Activated CD4-positive, alpha-beta T cell treated with anti-CD3 and anti-CD28 coated beads, Interleukin-2, amount 10 ng/mL, durations not matched to agents 7 days and 5 days (primary cell): ENCODE results near the gene GALNT10. TPM values are rescaled to one million over a fixed set of nuclear protein-coding genes. Genes with fewer than 3 reads are reported as not detected.

Experiments used
- CTCF ChIA-PET: fragments of 350-600 bp; sonication (Branson Sonifier 250); formaldehyde crosslinking; loops from one replicate; lab custom pipeline; 2021; ENCODE audit warnings: antibody characterized with exemption; lab: Charles Lee
- POLR2A ChIA-PET: fragments of 350-600 bp; sonication (Branson Sonifier 250); formaldehyde crosslinking; loops from one replicate; lab custom pipeline; 2021; ENCODE audit warnings: antibody characterized with exemption; lab: Charles Lee
- DNase-seq: peaks from one replicate; pipeline ENCODE4 v3.0.0-alpha.2; 2020
- H3K27ac Mint-ChIP-seq: one replicate; pipeline ENCODE4 v1.8.0; 2021; ENCODE audit warnings: mild to moderate bottlenecking, moderate library complexity, mixed read lengths
- H3K27me3 Mint-ChIP-seq: one replicate; pipeline ENCODE4 v1.8.0; 2021; ENCODE audit warnings: mixed read lengths
- H3K36me3 Mint-ChIP-seq: one replicate; pipeline ENCODE4 v1.8.0; 2021; ENCODE audit warnings: low read depth, mixed read lengths
- H3K4me1 Mint-ChIP-seq: one replicate; pipeline ENCODE4 v1.8.0; 2021; ENCODE audit warnings: mixed read lengths
- H3K4me3 Mint-ChIP-seq: one replicate; pipeline ENCODE4 v1.8.0; 2021; ENCODE audit warnings: mild to moderate bottlenecking, moderate library complexity, mixed read lengths
- H3K9me3 Mint-ChIP-seq: one replicate; pipeline ENCODE4 v1.8.0; 2021; ENCODE audit warnings: mixed read lengths
- total RNA-seq, 2 experiments: library from RNA; stranded (reverse); gene quantifications; one replicate each; pipeline ENCODE4 v1.2.3, GENCODE V29; 2021

GALNT10 gene
- total RNA-seq, 2 experiments from 2014 or later = 44.2 to 47.2 TPM

- ChIA-PET CTCF (interaction anchor here (0.7 to 1.6 kb wide), 3 partner anchors 15 to 199 kb away, joined by 3 to 4 read pairs (median 3); no protein-coding TSS in a partner anchor), POLR2A (no interaction called here)
- Mint-ChIP-seq H3K4me3 (no peak overlapping the region), H3K9me3 (peaks cover 23% of the 10 kb centered on the region), H3K27ac (no peak overlapping the region), H3K27me3 (no peaks in the 10 kb centered on the region), H3K4me1 (peaks cover 54% of the 10 kb centered on the region), H3K36me3 (peaks cover 57% of the 10 kb centered on the region)
- DNase-seq = no peak
Observed at GRCh38 chr5:154223320-154223719, 32.8 kb downstream of the GALNT10 start.

- DNase-seq = no peak
- H3K36me3 Mint-ChIP-seq = peaks cover 57% of the 10 kb centered on the region
- peaks cover 23% of the 10 kb centered on the region for H3K9me3 Mint-ChIP-seq
- CTCF ChIA-PET = interaction anchor here (2.0 kb wide), 1 partner anchor 9 kb away, joined by 9 read pairs; no protein-coding TSS in a partner anchor
- H3K27ac Mint-ChIP-seq = no peak overlapping the region
- H3K4me3 Mint-ChIP-seq = no peak overlapping the region
- peaks cover 44% of the 10 kb centered on the region for H3K4me1 Mint-ChIP-seq
- no peaks in the 10 kb centered on the region for H3K27me3 Mint-ChIP-seq
- POLR2A ChIA-PET = no interaction called here
Observed at GRCh38 chr5:154227090-154227489, 36.6 kb downstream of the GALNT10 start.

- ChIA-PET CTCF (no interaction called here), POLR2A (no interaction called here)
- H3K9me3 Mint-ChIP-seq = peaks cover 23% of the 10 kb centered on the region
- no peak for DNase-seq
- H3K27me3 Mint-ChIP-seq = no peaks in the 10 kb centered on the region
- peaks cover 36% of the 10 kb centered on the region for H3K4me1 Mint-ChIP-seq
- H3K27ac Mint-ChIP-seq = peak overlapping the region; percentile 65
- H3K4me3 Mint-ChIP-seq = no peak overlapping the region
- H3K36me3 Mint-ChIP-seq = peaks cover 46% of the 10 kb centered on the region
Observed at GRCh38 chr5:154228696-154229095, 38.2 kb downstream of the GALNT10 start.

- no peak overlapping the region for H3K27ac Mint-ChIP-seq
Observed at GRCh38 chr5:154230526-154230925, 40.0 kb downstream of the GALNT10 start.

GRCh38 chr5:154234551-154234950 is 44.0 kb downstream of the GALNT10 start:
- Mint-ChIP-seq H3K27me3 (no peaks in the 10 kb centered on the region), H3K36me3 (peaks cover 8% of the 10 kb centered on the region), H3K4me3 (no peak overlapping the region), H3K27ac (no peak overlapping the region), H3K4me1 (peaks cover 52% of the 10 kb centered on the region), H3K9me3 (no peaks in the 10 kb centered on the region)
- ChIA-PET POLR2A (no interaction called here), CTCF (interaction anchor here (4.5 kb wide), 1 partner anchor 162 kb away, joined by 21 read pairs; no protein-coding TSS in a partner anchor)
- no peak for DNase-seq

More at GRCh38 chr5:154230526-154230925, 40.0 kb downstream of the GALNT10 start:
- ChIA-PET POLR2A (no interaction called here), CTCF (interaction anchor here (1.6 to 2.3 kb wide), 2 partner anchors 40 to 158 kb away, joined by 4 to 10 read pairs; partner anchors contain the start of gene GALNT10)
- no peak for DNase-seq
- Mint-ChIP-seq H3K9me3 (peaks cover 23% of the 10 kb centered on the region), H3K4me3 (no peak overlapping the region), H3K27me3 (no peaks in the 10 kb centered on the region), H3K4me1 (peaks cover 49% of the 10 kb centered on the region), H3K36me3 (peaks cover 41% of the 10 kb centered on the region)

- H3K27me3 Mint-ChIP-seq = no peaks in the 10 kb centered on the region
- H3K4me3 Mint-ChIP-seq = no peak overlapping the region
- no peaks in the 10 kb centered on the region for H3K9me3 Mint-ChIP-seq
- ChIA-PET POLR2A (interaction anchor here (0.6 kb wide), 1 partner anchor 34 kb away, joined by 7 read pairs; no protein-coding TSS in a partner anchor), CTCF (interaction anchor here (0.6 to 4.5 kb wide), 11 partner anchors 9 to 261 kb away, joined by 3 to 21 read pairs (median 4); partner anchors contain the start of gene GALNT10)
- peaks cover 41% of the 10 kb centered on the region for H3K4me1 Mint-ChIP-seq
- no peak for DNase-seq
- H3K36me3 Mint-ChIP-seq = peaks cover 1% of the 10 kb centered on the region
- no peak overlapping the region for H3K27ac Mint-ChIP-seq
Observed at GRCh38 chr5:154236011-154236410, 45.5 kb downstream of the GALNT10 start.

- no peaks in the 10 kb centered on the region for H3K9me3 Mint-ChIP-seq
- no peaks in the 10 kb centered on the region for H3K27me3 Mint-ChIP-seq
- CTCF ChIA-PET = interaction anchor here (0.6 to 4.5 kb wide), 15 partner anchors 8 to 696 kb away, joined by 3 to 21 read pairs (median 4); partner anchors contain the start of gene GALNT10
- POLR2A ChIA-PET = interaction anchor here (0.9 kb wide), 1 partner anchor 44 kb away, joined by 4 read pairs; no protein-coding TSS in a partner anchor
- no peak overlapping the region for H3K27ac Mint-ChIP-seq
- peak; percentile 35 for DNase-seq
- H3K4me1 Mint-ChIP-seq = peaks cover 41% of the 10 kb centered on the region
- H3K4me3 Mint-ChIP-seq = no peak overlapping the region
- no peaks in the 10 kb centered on the region for H3K36me3 Mint-ChIP-seq
Observed at GRCh38 chr5:154236536-154237375, 46.2 kb downstream of the GALNT10 start.

- POLR2A ChIA-PET = interaction anchor here (0.9 kb wide), 1 partner anchor 45 kb away, joined by 4 read pairs; no protein-coding TSS in a partner anchor
- Mint-ChIP-seq H3K36me3 (no peaks in the 10 kb centered on the region), H3K27ac (no peak overlapping the region), H3K4me3 (no peak overlapping the region), H3K9me3 (no peaks in the 10 kb centered on the region), H3K4me1 (peaks cover 41% of the 10 kb centered on the region), H3K27me3 (no peaks in the 10 kb centered on the region)
- DNase-seq = no peak
- CTCF ChIA-PET = interaction anchor here (1.1 to 4.5 kb wide), 8 partner anchors 11 to 696 kb away, joined by 3 to 21 read pairs (median 6); partner anchors contain the start of gene GALNT10
Observed at GRCh38 chr5:154237376-154237743, 46.8 kb downstream of the GALNT10 start.

- POLR2A ChIA-PET = no interaction called here
- peaks cover 41% of the 10 kb centered on the region for H3K4me1 Mint-ChIP-seq
- no peaks in the 10 kb centered on the region for H3K36me3 Mint-ChIP-seq
- DNase-seq = no peak
- no peak overlapping the region for H3K4me3 Mint-ChIP-seq
- H3K9me3 Mint-ChIP-seq = no peaks in the 10 kb centered on the region
- no peaks in the 10 kb centered on the region for H3K27me3 Mint-ChIP-seq
- H3K27ac Mint-ChIP-seq = no peak overlapping the region
- CTCF ChIA-PET = interaction anchor here (0.7 to 4.5 kb wide), 6 partner anchors 14 to 263 kb away, joined by 3 to 21 read pairs (median 6); partner anchors contain the start of gene GALNT10
Observed at GRCh38 chr5:154237946-154238345, 47.4 kb downstream of the GALNT10 start.

GRCh38 chr5:154238776-154239481 is 48.4 kb downstream of the GALNT10 start:
- no peaks in the 10 kb centered on the region for H3K36me3 Mint-ChIP-seq
- ChIA-PET POLR2A (no interaction called here), CTCF (interaction anchor here (0.5 to 4.5 kb wide), 4 partner anchors 13 to 167 kb away, joined by 3 to 21 read pairs (median 3); no protein-coding TSS in a partner anchor)
- no peak overlapping the region for H3K27ac Mint-ChIP-seq
- H3K9me3 Mint-ChIP-seq = no peaks in the 10 kb centered on the region
- no peak overlapping the region for H3K4me3 Mint-ChIP-seq
- no peak for DNase-seq
- H3K4me1 Mint-ChIP-seq = peaks cover 34% of the 10 kb centered on the region
- no peaks in the 10 kb centered on the region for H3K27me3 Mint-ChIP-seq

GRCh38 chr5:154240595-154240994 is 50.1 kb downstream of the GALNT10 start:
- POLR2A ChIA-PET = no interaction called here
- H3K4me3 Mint-ChIP-seq = no peak overlapping the region
- H3K9me3 Mint-ChIP-seq = peaks cover 4% of the 10 kb centered on the region
- H3K27me3 Mint-ChIP-seq = no peaks in the 10 kb centered on the region
- CTCF ChIA-PET = interaction anchor here (1.0 kb wide), 1 partner anchor 51 kb away, joined by 4 read pairs; the partner anchor contains the start of gene GALNT10
- no peaks in the 10 kb centered on the region for H3K36me3 Mint-ChIP-seq
- H3K4me1 Mint-ChIP-seq = peaks cover 23% of the 10 kb centered on the region
- no peak for DNase-seq
- no peak overlapping the region for H3K27ac Mint-ChIP-seq

GRCh38 chr5:154241021-154241420 is 50.5 kb downstream of the GALNT10 start:
- no peak for DNase-seq
- Mint-ChIP-seq H3K4me3 (no peak overlapping the region), H3K27me3 (no peaks in the 10 kb centered on the region), H3K9me3 (peaks cover 5% of the 10 kb centered on the region), H3K4me1 (peaks cover 19% of the 10 kb centered on the region), H3K36me3 (no peaks in the 10 kb centered on the region), H3K27ac (no peak overlapping the region)
- ChIA-PET CTCF (no interaction called here), POLR2A (no interaction called here)
